ENCODE results near the gene UBE2H.

UBE2H gene

DNA sequence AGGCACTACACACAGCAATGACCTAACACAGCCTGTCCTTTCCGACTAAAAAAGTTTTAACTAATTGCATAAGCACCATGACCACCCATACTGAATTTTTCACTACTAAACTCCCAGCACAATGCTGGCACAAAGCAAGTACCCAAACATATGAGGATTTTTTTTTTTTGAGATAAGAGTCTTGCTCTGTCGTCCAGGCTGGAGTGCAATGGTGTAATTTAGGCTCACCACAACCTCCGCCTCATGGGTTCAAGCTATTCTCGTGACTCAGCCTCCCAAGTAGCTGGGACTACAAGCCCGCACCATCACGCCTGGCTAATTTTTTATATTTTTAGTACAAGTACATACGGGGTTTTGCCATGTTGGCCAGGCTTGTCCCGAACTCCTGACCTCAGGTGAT, 5.1 kb downstream of the UBE2H start:
- no peak overlapping the region for H3K27ac ChIP-seq (ENCODE audit: low read depth, low read length)
- H3K9me2 ChIP-seq (replicated peaks; ENCODE audit: insufficient read depth, low read length) = no peaks in the 10 kb centered on the region
- H3F3A ChIP-seq (ENCODE audit: insufficient read depth) = peaks cover 24% of the 10 kb centered on the region
- TF ChIP-seq, protein P1, sequence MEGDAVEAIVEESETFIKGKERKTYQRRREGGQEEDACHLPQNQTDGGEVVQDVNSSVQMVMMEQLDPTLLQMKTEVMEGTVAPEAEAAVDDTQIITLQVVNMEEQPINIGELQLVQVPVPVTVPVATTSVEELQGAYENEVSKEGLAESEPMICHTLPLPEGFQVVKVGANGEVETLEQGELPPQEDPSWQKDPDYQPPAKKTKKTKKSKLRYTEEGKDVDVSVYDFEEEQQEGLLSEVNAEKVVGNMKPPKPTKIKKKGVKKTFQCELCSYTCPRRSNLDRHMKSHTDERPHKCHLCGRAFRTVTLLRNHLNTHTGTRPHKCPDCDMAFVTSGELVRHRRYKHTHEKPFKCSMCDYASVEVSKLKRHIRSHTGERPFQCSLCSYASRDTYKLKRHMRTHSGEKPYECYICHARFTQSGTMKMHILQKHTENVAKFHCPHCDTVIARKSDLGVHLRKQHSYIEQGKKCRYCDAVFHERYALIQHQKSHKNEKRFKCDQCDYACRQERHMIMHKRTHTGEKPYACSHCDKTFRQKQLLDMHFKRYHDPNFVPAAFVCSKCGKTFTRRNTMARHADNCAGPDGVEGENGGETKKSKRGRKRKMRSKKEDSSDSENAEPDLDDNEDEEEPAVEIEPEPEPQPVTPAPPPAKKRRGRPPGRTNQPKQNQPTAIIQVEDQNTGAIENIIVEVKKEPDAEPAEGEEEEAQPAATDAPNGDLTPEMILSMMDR (IDR thresholded peaks at IDR 0.05; ENCODE audit: insufficient read depth, low read length, poor library complexity, severe bottlenecking) = no peak
- no peak for TF ChIP-seq EZH2phosphoT487 (conservative IDR thresholded peaks at IDR 0.05; ENCODE audit: low read length)
- peaks cover 81% of the 10 kb centered on the region for H3K79me2 ChIP-seq (ENCODE audit: insufficient read depth, low read length)
- H3K36me3 ChIP-seq (ENCODE audit: low read length) = no peaks in the 10 kb centered on the region
- H4K20me1 ChIP-seq (ENCODE audit: low read depth, low read length) = no peaks in the 10 kb centered on the region; the same call in 1 of the 2 replicates
- no peak overlapping the region for H3K4me3 ChIP-seq (ENCODE audit: insufficient read depth, low read length, poor library complexity, severe bottlenecking)
- H3K9ac ChIP-seq (ENCODE audit: low read length) = no peak overlapping the region
- H3K4me2 ChIP-seq (ENCODE audit: low read depth, low read length, poor library complexity, severe bottlenecking) = no peak overlapping the region
- no peaks in the 10 kb centered on the region for H3K9me3 ChIP-seq (ENCODE audit: insufficient read depth, low read length)
- no peaks in the 10 kb centered on the region for H3K27me3 ChIP-seq (ENCODE audit: low read length)
- no peak overlapping the region for H2AFZ ChIP-seq (ENCODE audit: low read depth, low read length, severe bottlenecking)

DNA sequence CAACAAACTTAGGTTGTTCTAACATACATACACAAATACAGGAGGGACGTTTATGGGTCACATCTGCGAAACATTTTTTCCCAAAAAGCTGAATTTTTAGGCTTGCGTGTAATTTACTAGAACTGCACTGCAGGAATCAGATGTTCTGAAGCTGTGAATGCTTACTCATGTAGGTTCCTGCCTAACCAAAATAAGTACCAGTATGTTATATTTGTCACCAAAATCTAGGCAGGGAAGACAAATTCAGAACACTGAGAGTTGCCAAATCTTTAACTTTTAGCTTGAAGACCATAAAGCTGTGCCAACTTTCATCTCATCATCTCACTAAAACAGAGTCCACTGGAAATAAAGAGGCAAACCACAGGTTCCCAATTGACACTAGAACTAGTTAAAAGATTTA, 5.7 kb downstream of the UBE2H start:
- Histone ChIP-seq H3K79me2 (ENCODE audit: insufficient read depth, low read length) (peaks cover 80% of the 10 kb centered on the region), H2AFZ (ENCODE audit: low read depth, low read length, severe bottlenecking) (no peak overlapping the region), H3K4me3 (ENCODE audit: insufficient read depth, low read length, poor library complexity, severe bottlenecking) (no peak overlapping the region), H3F3A (ENCODE audit: insufficient read depth) (peaks cover 24% of the 10 kb centered on the region), H3K9me2 (replicated peaks; ENCODE audit: insufficient read depth, low read length) (no peaks in the 10 kb centered on the region), H3K27me3 (ENCODE audit: low read length) (no peaks in the 10 kb centered on the region), H3K9me3 (ENCODE audit: insufficient read depth, low read length) (no peaks in the 10 kb centered on the region), H3K9ac (ENCODE audit: low read length) (no peak overlapping the region), H3K36me3 (ENCODE audit: low read length) (no peaks in the 10 kb centered on the region), H3K27ac (ENCODE audit: low read depth, low read length) (no peak overlapping the region), H3K4me2 (ENCODE audit: low read depth, low read length, poor library complexity, severe bottlenecking) (no peak overlapping the region), H4K20me1 (ENCODE audit: low read depth, low read length) (no peaks in the 10 kb centered on the region; the same call in 1 of the 2 replicates)
- TF ChIP-seq, protein P1 (IDR thresholded peaks at IDR 0.05; ENCODE audit: insufficient read depth, low read length, poor library complexity, severe bottlenecking) = no peak
- no peak for TF ChIP-seq EZH2phosphoT487 (conservative IDR thresholded peaks at IDR 0.05; ENCODE audit: low read length)

DNA sequence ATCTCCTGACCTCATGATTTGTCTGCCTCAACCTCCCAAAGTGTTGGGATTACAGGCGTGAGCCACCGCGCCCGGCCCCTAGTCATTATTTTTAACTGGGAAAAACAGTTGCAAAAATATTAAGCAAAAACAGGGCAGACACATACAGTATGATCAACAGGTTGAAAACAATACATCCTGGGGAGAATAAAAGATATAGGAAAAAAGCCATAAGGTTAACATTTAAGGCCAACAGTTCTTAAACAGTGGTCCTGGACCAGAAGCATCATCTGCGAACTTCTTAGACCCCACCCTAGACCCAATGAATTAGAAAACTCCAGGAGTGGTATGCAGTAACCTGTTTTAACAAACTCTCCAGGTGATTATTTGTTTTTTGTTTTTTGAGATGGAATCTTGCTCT, 6.5 kb downstream of the UBE2H start:
- Histone ChIP-seq H4K20me1 (ENCODE audit: low read depth, low read length) (no peaks in the 10 kb centered on the region; the same call in 1 of the 2 replicates), H3K9ac (ENCODE audit: low read length) (no peak overlapping the region), H3K4me3 (ENCODE audit: insufficient read depth, low read length, poor library complexity, severe bottlenecking) (no peak overlapping the region), H3K79me2 (ENCODE audit: insufficient read depth, low read length) (peaks cover 77% of the 10 kb centered on the region), H3K4me2 (ENCODE audit: low read depth, low read length, poor library complexity, severe bottlenecking) (no peak overlapping the region), H3K27ac (ENCODE audit: low read depth, low read length) (no peak overlapping the region), H3K9me3 (ENCODE audit: insufficient read depth, low read length) (no peaks in the 10 kb centered on the region), H3K36me3 (ENCODE audit: low read length) (no peaks in the 10 kb centered on the region), H2AFZ (ENCODE audit: low read depth, low read length, severe bottlenecking) (no peak overlapping the region), H3K9me2 (replicated peaks; ENCODE audit: insufficient read depth, low read length) (no peaks in the 10 kb centered on the region), H3K27me3 (ENCODE audit: low read length) (no peaks in the 10 kb centered on the region), H3F3A (ENCODE audit: insufficient read depth) (peaks cover 24% of the 10 kb centered on the region)
- no peak for TF ChIP-seq EZH2phosphoT487 (conservative IDR thresholded peaks at IDR 0.05; ENCODE audit: low read length)
- TF ChIP-seq, protein P1 (IDR thresholded peaks at IDR 0.05; ENCODE audit: insufficient read depth, low read length, poor library complexity, severe bottlenecking) = no peak
